ENCODE data around the gene CD6.
"Not testable (repeated sequence)": the region's sequence is repeated elsewhere in the genome, so short reads cannot be mapped to it uniquely, and the experiment has no call there.

The CD6 gene

GRCh38 chr11:60951904-60952741 lies 19.4 kb upstream of the CD6 start, which contains the start of gene SLC15A3:
Gene SLC15A3, minus strand, starts transcription at chr11:60952176. Its CDS starts 625 bp downstream, at chr11:60951551.
- DNase-seq (ENCODE audit: low spot score), result no peak

- DNase-seq (ENCODE audit: low spot score), result no peak
These were observed 18.7 kb upstream of the CD6 start for GRCh38 chr11:60952742-60953170.

- DNase-seq (ENCODE audit: low spot score), result no peak
These were observed 17.7 kb upstream of the CD6 start for GRCh38 chr11:60953781-60954180.

GRCh38 chr11:60954421-60954820 lies 17.1 kb upstream of the CD6 start:
- DNase-seq (ENCODE audit: low spot score), result no peak

GRCh38 chr11:60955571-60955970 lies 15.9 kb upstream of the CD6 start:
- DNase-seq (ENCODE audit: low spot score), result no peak

GRCh38 chr11:60957188-60957587 lies 14.3 kb upstream of the CD6 start:
- DNase-seq (ENCODE audit: low spot score), result no peak

- no peak for DNase-seq (ENCODE audit: low spot score)
These were observed 12.0 kb upstream of the CD6 start for GRCh38 chr11:60959431-60959830.

GRCh38 chr11:60960405-60960804 lies 11.1 kb upstream of the CD6 start:
- DNase-seq (ENCODE audit: low spot score), result no peak

- no peak for DNase-seq (ENCODE audit: low spot score)
These were observed 6.7 kb upstream of the CD6 start for GRCh38 chr11:60964801-60965200.

GRCh38 chr11:60966890-60967289 lies 4.6 kb upstream of the CD6 start:
- no peak for DNase-seq (ENCODE audit: low spot score)

- no peak for DNase-seq (ENCODE audit: low spot score)
These were observed 3.3 kb upstream of the CD6 start for GRCh38 chr11:60968223-60968622.

- DNase-seq (ENCODE audit: low spot score), result peak; percentile 48
These were observed 1.1 kb upstream of the CD6 start for GRCh38 chr11:60970369-60970774.

GRCh38 chr11:60970890-60971289 lies 590 bp upstream of the CD6 start:
- no peak for DNase-seq (ENCODE audit: low spot score)

GRCh38 chr11:60972182-60973030 lies 926 bp downstream of the CD6 start:
- DNase-seq (ENCODE audit: low spot score), result no peak

- DNase-seq (ENCODE audit: low spot score), result no peak
These were observed 2.2 kb downstream of the CD6 start for GRCh38 chr11:60973699-60974098.

GRCh38 chr11:60974316-60974715 lies 2.8 kb downstream of the CD6 start:
- not testable (repeated sequence) for DNase-seq (ENCODE audit: low spot score)

- no peak for DNase-seq (ENCODE audit: low spot score)
These were observed 3.2 kb downstream of the CD6 start for GRCh38 chr11:60974726-60975125.

GRCh38 chr11:60977224-60977623 lies 5.7 kb downstream of the CD6 start:
- no peak for DNase-seq (ENCODE audit: low spot score)

- no peak for DNase-seq (ENCODE audit: low spot score)
These were observed 6.4 kb downstream of the CD6 start for GRCh38 chr11:60977836-60978235.

- DNase-seq (ENCODE audit: low spot score), result no peak
These were observed 7.3 kb downstream of the CD6 start for GRCh38 chr11:60978546-60979380.

GRCh38 chr11:60981515-60981914 lies 10.0 kb downstream of the CD6 start:
- DNase-seq (ENCODE audit: low spot score), result no peak

- no peak for DNase-seq (ENCODE audit: low spot score)
These were observed 10.7 kb downstream of the CD6 start for GRCh38 chr11:60982184-60982583.

All from SW480 (cell line).